ENCODE measurements around the gene NEK2.
"Not testable (repeated sequence)": the region's sequence is repeated elsewhere in the genome, so short reads cannot be mapped to it uniquely, and the experiment has no call there.

The NEK2 gene

GRCh38 chr1:211684791-211685190, 9.4 kb upstream of the NEK2 start:
- H3F3A ChIP-seq (ENCODE audit: low read depth), result no peaks in the 10 kb centered on the region
- no peaks in the 10 kb centered on the region for H3K36me3 ChIP-seq (ENCODE audit: insufficient read depth, low read length)
- peaks cover 5% of the 10 kb centered on the region for H3K4me1 ChIP-seq (ENCODE audit: insufficient read depth, low read length, poor library complexity, severe bottlenecking)
- H3K27me3 ChIP-seq (ENCODE audit: insufficient read depth, low read length, poor library complexity, severe bottlenecking), result no peaks in the 10 kb centered on the region
- no peaks in the 10 kb centered on the region for H3K9me3 ChIP-seq (ENCODE audit: insufficient read depth, low read depth, low read length)
- no peak overlapping the region for H3K4me2 ChIP-seq (ENCODE audit: low read depth, low read length, poor library complexity, severe bottlenecking)
- H3K9ac ChIP-seq (ENCODE audit: low read depth, low read length, poor library complexity, severe bottlenecking), result no peak overlapping the region
- H4K20me1 ChIP-seq (ENCODE audit: insufficient read depth, low read length, poor library complexity, severe bottlenecking), result no peaks in the 10 kb centered on the region
- TF ChIP-seq CTCF (conservative IDR thresholded peaks at IDR 0.05; ENCODE audit: low read length) (no peak), EZH2phosphoT487 (IDR thresholded peaks at IDR 0.05; ENCODE audit: borderline replicate concordance) (no peak)
- H3K4me3 ChIP-seq (ENCODE audit: low read length, poor library complexity, severe bottlenecking), result no peak overlapping the region
- H3K79me2 ChIP-seq (ENCODE audit: insufficient read depth, low read length), result no peaks in the 10 kb centered on the region
- H2AFZ ChIP-seq (ENCODE audit: low read length), result no peak overlapping the region
- H3K9me2 ChIP-seq (replicated peaks; ENCODE audit: low read depth, low read length), result no peaks in the 10 kb centered on the region

DNA sequence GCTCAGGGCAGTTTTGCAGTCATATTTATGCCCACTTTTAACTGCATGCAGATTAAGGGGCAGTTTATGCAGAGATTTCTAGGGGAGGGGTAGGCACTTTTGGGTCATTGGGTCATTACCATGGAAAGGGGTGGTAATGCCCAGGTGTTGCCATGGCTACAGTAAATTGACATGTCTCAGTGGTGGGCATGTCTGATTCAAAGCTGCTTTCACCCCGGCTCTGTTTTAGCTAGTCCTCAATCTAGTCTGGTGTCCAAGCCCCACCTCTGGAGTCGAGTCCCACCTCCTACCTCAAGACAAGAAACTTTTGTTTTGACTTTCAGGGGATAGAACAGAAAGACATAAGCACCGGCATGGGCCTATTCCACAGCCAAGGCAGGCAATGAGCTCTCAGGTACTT, 8.9 kb upstream of the NEK2 start:
- no peak for TF ChIP-seq CTCF (conservative IDR thresholded peaks at IDR 0.05; ENCODE audit: low read length)
- no peak for TF ChIP-seq EZH2phosphoT487 (IDR thresholded peaks at IDR 0.05; ENCODE audit: borderline replicate concordance)
- Histone ChIP-seq H3K9me3 (ENCODE audit: insufficient read depth, low read depth, low read length) (no peaks in the 10 kb centered on the region), H3K36me3 (ENCODE audit: insufficient read depth, low read length) (no peaks in the 10 kb centered on the region), H3K4me2 (ENCODE audit: low read depth, low read length, poor library complexity, severe bottlenecking) (no peak overlapping the region), H4K20me1 (ENCODE audit: insufficient read depth, low read length, poor library complexity, severe bottlenecking) (no peaks in the 10 kb centered on the region), H3K9me2 (replicated peaks; ENCODE audit: low read depth, low read length) (no peaks in the 10 kb centered on the region), H2AFZ (ENCODE audit: low read length) (no peak overlapping the region), H3K79me2 (ENCODE audit: insufficient read depth, low read length) (no peaks in the 10 kb centered on the region), H3F3A (ENCODE audit: low read depth) (no peaks in the 10 kb centered on the region), H3K27me3 (ENCODE audit: insufficient read depth, low read length, poor library complexity, severe bottlenecking) (no peaks in the 10 kb centered on the region), H3K9ac (ENCODE audit: low read depth, low read length, poor library complexity, severe bottlenecking) (no peak overlapping the region), H3K4me3 (ENCODE audit: low read length, poor library complexity, severe bottlenecking) (no peak overlapping the region), H3K4me1 (ENCODE audit: insufficient read depth, low read length, poor library complexity, severe bottlenecking) (peaks cover 5% of the 10 kb centered on the region)

DNA sequence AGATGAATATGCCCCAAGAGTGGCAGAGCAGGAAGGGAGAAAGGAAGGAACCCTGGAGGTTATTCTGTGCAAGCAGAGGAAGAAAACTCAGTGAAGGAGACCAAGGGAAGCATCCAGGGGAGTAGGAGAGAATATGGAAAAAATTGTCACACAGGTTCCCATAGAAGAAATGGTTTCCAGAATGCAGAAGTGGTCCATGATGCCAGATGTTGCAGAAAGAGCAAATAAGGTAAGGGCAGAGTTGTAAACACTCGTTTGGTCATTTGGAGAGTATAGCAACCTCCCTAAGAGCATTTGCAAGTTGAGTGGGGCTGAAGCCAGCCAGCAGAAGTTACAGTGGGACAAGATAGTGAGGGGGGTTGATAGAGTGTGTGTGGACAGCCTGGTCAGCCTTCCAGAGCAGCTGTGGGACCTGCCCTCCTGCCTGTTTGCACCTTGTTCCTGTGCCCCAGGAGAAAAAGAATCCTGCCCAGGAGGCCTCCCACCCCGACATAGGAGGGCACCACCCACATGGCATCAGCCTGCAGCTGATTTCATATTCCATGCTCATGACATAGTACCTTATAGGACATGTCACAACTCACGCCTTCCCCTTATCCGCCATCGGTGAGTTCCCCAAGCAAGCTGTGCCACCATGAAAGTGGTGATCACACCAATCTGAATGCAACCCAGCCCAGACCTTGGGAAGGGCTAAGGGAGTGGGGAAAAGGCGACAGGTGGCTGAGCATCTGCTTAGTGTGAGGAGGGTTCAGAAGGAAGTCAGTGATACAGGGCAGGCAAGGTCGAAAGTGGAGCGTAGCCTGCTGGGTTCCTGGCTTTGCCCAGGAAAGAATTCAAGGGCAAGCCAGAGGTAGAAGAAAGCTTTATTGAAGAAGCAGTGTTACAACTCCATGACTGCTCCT, 8.2 kb upstream of the NEK2 start:
- no peak for TF ChIP-seq CTCF (conservative IDR thresholded peaks at IDR 0.05; ENCODE audit: low read length)
- no peak for TF ChIP-seq EZH2phosphoT487 (IDR thresholded peaks at IDR 0.05; ENCODE audit: borderline replicate concordance)
- no peak overlapping the region for H3K4me3 ChIP-seq (ENCODE audit: low read length, poor library complexity, severe bottlenecking)
- no peak overlapping the region for H2AFZ ChIP-seq (ENCODE audit: low read length)
- no peaks in the 10 kb centered on the region for H3K9me2 ChIP-seq (replicated peaks; ENCODE audit: low read depth, low read length)
- no peak overlapping the region for H3K4me2 ChIP-seq (ENCODE audit: low read depth, low read length, poor library complexity, severe bottlenecking)
- no peaks in the 10 kb centered on the region for H3K79me2 ChIP-seq (ENCODE audit: insufficient read depth, low read length)
- no peaks in the 10 kb centered on the region for H3K9me3 ChIP-seq (ENCODE audit: insufficient read depth, low read depth, low read length)
- H3K27me3 ChIP-seq (ENCODE audit: insufficient read depth, low read length, poor library complexity, severe bottlenecking), result no peaks in the 10 kb centered on the region
- H3F3A ChIP-seq (ENCODE audit: low read depth), result no peaks in the 10 kb centered on the region
- H3K4me1 ChIP-seq (ENCODE audit: insufficient read depth, low read length, poor library complexity, severe bottlenecking), result peaks cover 5% of the 10 kb centered on the region
- H3K9ac ChIP-seq (ENCODE audit: low read depth, low read length, poor library complexity, severe bottlenecking), result no peak overlapping the region
- H3K36me3 ChIP-seq (ENCODE audit: insufficient read depth, low read length), result no peaks in the 10 kb centered on the region
- no peaks in the 10 kb centered on the region for H4K20me1 ChIP-seq (ENCODE audit: insufficient read depth, low read length, poor library complexity, severe bottlenecking)

DNA sequence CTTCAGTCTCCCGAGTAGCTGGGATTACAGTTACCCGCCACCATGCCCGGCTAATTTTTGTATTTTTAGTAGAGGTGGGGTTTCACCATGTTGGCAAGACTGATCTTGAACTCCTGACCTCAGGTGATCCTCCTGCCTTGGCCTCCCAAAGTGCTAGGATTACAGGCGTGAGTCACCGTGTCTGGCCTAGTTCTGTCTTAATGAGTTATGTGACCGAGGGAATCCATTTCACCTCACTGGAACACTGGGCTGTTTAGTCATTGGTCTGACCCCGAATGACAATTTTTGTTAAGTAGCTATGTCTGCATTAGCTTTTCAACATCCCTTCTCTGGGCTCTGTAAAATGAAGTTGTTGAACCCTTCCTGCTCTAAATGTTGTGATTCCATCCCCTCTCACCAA, 6.8 kb upstream of the NEK2 start:
- H3K9ac ChIP-seq (ENCODE audit: low read depth, low read length, poor library complexity, severe bottlenecking); H3K79me2 ChIP-seq (ENCODE audit: insufficient read depth, low read length); H2AFZ ChIP-seq (ENCODE audit: low read length); H3K27me3 ChIP-seq (ENCODE audit: insufficient read depth, low read length, poor library complexity, severe bottlenecking); H3K4me1 ChIP-seq (ENCODE audit: insufficient read depth, low read length, poor library complexity, severe bottlenecking); H3K36me3 ChIP-seq (ENCODE audit: insufficient read depth, low read length); H4K20me1 ChIP-seq (ENCODE audit: insufficient read depth, low read length, poor library complexity, severe bottlenecking); H3K9me2 ChIP-seq (replicated peaks; ENCODE audit: low read depth, low read length); H3F3A ChIP-seq (ENCODE audit: low read depth); H3K9me3 ChIP-seq (ENCODE audit: insufficient read depth, low read depth, low read length); H3K4me2 ChIP-seq (ENCODE audit: low read depth, low read length, poor library complexity, severe bottlenecking); H3K4me3 ChIP-seq (ENCODE audit: low read length, poor library complexity, severe bottlenecking): not testable (repeated sequence)
